Caco-2 (cell line): ENCODE results near the gene CLMP. TPM values are rescaled to one million over a fixed set of nuclear protein-coding genes. Genes with fewer than 3 reads are reported as not detected.
"Not testable (repeated sequence)": the region's sequence is repeated elsewhere in the genome, so short reads cannot be mapped to it uniquely, and the experiment has no call there.

Experiments used
- BruUV-seq: library from RNA; stranded (reverse); fragments of 400-500 nt; replicated peaks from 2 replicates; lab custom pipeline; 2021; lab: Mats Ljungman, UMichigan
- CTCF ChIA-PET: fragments of 300-600 bp; sonication (Branson Sonifier 250); formaldehyde crosslinking; loops from one replicate; lab custom pipeline; 2022; ENCODE audit warnings: antibody characterized with exemption; lab: Charles Lee
- POLR2A ChIA-PET: fragments of 300-600 bp; sonication (Branson Sonifier 250); formaldehyde crosslinking; loops from one replicate; lab custom pipeline; 2022; ENCODE audit warnings: antibody characterized with exemption; lab: Charles Lee
- DNase-seq, 2 experiments: peaks; one replicate each; pipeline versions ENCODE4 v3.0.0 to v3.0.0-alpha.2; 2020 to 2022
- H3K27me3 ChIP-seq: replicated peaks from 2 replicates; pipeline ENCODE4 v1.6.0; 2011; ENCODE audit warnings: low read length; ENCODE audit not compliant: control insufficient read depth, insufficient read depth
- H3K36me3 ChIP-seq: 2 replicates; pipeline ENCODE4 v1.5.1; 2011; ENCODE audit warnings: low read length; ENCODE audit not compliant: control insufficient read depth, insufficient read depth
- H3K4me1 ChIP-seq: fragments of 250-450 bp; sonication (Bioruptor Pico); 2 replicates; pipeline ENCODE4 v1.5.1; 2020; ENCODE audit warnings: mild to moderate bottlenecking
- H3K4me3 ChIP-seq: 2 replicates; pipeline ENCODE4 v1.5.1; 2011; ENCODE audit warnings: low read depth, mild to moderate bottlenecking, control low read depth, low read length
- H3K9me3 ChIP-seq: fragments of 250-450 bp; sonication (Bioruptor Pico); 2 replicates; pipeline ENCODE4 v1.5.1; 2020; ENCODE audit warnings: mild to moderate bottlenecking, moderate library complexity
- H3K27ac Mint-ChIP-seq: one replicate; pipeline ENCODE4 v1.8.0; 2022; ENCODE audit warnings: mixed read lengths; ENCODE audit not compliant: unreplicated experiment
- H3K27me3 Mint-ChIP-seq: one replicate; pipeline ENCODE4 v1.8.0; 2022; ENCODE audit warnings: mixed read lengths; ENCODE audit not compliant: insufficient read depth, unreplicated experiment
- H3K36me3 Mint-ChIP-seq: one replicate; pipeline ENCODE4 v1.8.0; 2022; ENCODE audit warnings: mild to moderate bottlenecking, mixed read lengths; ENCODE audit not compliant: insufficient read depth, unreplicated experiment
- H3K4me1 Mint-ChIP-seq: one replicate; pipeline ENCODE4 v1.8.0; 2022; ENCODE audit warnings: low read depth, mixed read lengths; ENCODE audit not compliant: unreplicated experiment
- H3K4me3 Mint-ChIP-seq: one replicate; pipeline ENCODE4 v1.8.0; 2022; ENCODE audit warnings: mild to moderate bottlenecking, moderate library complexity, mixed read lengths; ENCODE audit not compliant: unreplicated experiment
- H3K9me3 Mint-ChIP-seq: one replicate; pipeline ENCODE4 v1.8.0; 2022; ENCODE audit warnings: mixed read lengths; ENCODE audit not compliant: unreplicated experiment
- intact Hi-C: fragments of 100-400 bp; cut with micrococcal nuclease; formaldehyde crosslinking; loops from one replicate; pipeline ENCODE4 v1.10.0; 2022; ENCODE audit not compliant: unreplicated experiment
- total RNA-seq: library from RNA; stranded (reverse); gene quantifications from 2 replicates; pipeline ENCODE4 v1.2.3, GENCODE V29; 2022
- TF ChIP-seq, protein P1 (sequence below), 2 experiments: fragments of 200-600 bp in 1 of 2; IDR thresholded peaks; 1 replicate in 1 of 2; 2 replicates in 1 of 2; pipeline versions ENCODE4 v1.5.1 to v1.8.0; 2011 to 2022; ENCODE audit warnings: antibody characterized with exemption in 1 of 2, control low read depth in 1 of 2, inconsistent platforms in 1 of 2, low read depth in 1 of 2, low read length in 1 of 2, mild to moderate bottlenecking in 1 of 2, moderate library complexity in 1 of 2; ENCODE audit not compliant: insufficient read depth in 1 of 2, severe bottlenecking in 1 of 2, unreplicated experiment in 1 of 2

The CLMP gene
- total RNA-seq, 1 experiment from 2014 or later, result 58.9 TPM

DNA sequence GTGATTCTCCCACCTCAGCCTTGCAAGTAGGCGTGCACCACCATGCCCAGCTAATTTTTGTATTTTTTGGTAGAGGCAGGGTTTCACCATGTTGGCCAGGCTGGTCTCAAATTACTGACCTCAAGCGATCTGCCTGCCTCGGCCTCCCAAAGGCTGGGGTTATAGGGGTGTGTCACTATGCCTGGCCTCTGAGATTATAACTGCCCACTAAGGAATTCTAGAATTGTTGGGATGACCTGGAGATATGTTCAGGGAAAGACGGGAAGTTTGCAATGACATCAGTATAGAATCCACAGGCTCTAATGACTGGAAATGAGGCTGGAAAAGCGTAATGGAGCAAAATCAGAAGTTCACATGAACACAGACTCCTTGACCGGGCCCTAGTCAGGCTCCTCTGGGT, 62.2 kb downstream of the CLMP start:
- H3K4me3 Mint-ChIP-seq, result no peak overlapping the region
- CTCF ChIA-PET, result no interaction called here

DNA sequence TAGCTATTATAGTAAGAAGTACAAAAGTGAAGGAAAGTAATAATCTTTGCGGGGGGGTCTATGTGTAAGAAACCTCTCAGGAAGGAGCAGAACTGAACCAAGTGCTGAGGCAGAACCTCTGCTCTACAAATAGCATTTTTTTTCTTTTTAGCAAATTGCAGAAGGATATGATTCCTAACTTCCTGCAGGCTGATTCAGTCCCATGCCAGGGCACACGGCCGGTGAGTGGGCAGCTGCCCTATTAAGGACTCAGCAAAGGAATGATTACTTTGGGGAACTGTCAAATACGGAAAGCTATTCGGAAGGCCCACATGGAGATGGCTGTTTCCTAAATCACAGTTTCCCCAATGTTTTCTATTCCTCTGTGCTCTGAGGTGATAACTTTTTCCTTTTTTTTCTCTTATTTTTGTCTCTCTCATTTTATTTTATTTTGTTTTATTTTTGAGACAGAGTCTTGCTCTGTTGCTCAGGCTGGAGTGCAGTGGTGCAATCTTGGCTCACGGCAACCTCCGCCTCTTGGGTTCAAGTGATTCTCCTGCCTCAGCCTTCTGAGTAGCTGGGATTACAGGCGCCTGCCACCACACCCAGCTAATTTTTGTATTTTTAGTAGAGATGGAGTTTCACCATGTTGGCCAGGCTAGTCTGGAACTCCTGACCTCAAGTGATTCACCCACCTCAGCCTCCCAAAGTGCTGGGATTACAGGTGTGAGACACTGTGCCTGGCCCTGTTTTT, 62.8 kb downstream of the CLMP start:
- DNase-seq, H3K4me3 Mint-ChIP-seq, H3K36me3 ChIP-seq, POLR2A ChIA-PET, H3K4me1 ChIP-seq, CTCF ChIA-PET, H3K4me3 ChIP-seq, H3K27me3 Mint-ChIP-seq, BruUV-seq, H3K9me3 Mint-ChIP-seq, intact Hi-C loops, H3K9me3 ChIP-seq, H3K36me3 Mint-ChIP-seq, H3K27ac Mint-ChIP-seq, H3K27me3 ChIP-seq, H3K4me1 Mint-ChIP-seq: not testable (repeated sequence)

More for the DNA sequence above, 62.2 kb downstream of the CLMP start:
- intact Hi-C loops, result no loop called here
- H3K4me1 Mint-ChIP-seq, result no peaks in the 10 kb centered on the region
- no TSS peak for BruUV-seq
- H3K36me3 Mint-ChIP-seq, result no peaks in the 10 kb centered on the region
- H3K4me1 ChIP-seq, result no peaks in the 10 kb centered on the region
- no peaks in the 10 kb centered on the region for H3K9me3 ChIP-seq
- H3K27me3 ChIP-seq, result no peaks in the 10 kb centered on the region
- TF ChIP-seq, protein P1, sequence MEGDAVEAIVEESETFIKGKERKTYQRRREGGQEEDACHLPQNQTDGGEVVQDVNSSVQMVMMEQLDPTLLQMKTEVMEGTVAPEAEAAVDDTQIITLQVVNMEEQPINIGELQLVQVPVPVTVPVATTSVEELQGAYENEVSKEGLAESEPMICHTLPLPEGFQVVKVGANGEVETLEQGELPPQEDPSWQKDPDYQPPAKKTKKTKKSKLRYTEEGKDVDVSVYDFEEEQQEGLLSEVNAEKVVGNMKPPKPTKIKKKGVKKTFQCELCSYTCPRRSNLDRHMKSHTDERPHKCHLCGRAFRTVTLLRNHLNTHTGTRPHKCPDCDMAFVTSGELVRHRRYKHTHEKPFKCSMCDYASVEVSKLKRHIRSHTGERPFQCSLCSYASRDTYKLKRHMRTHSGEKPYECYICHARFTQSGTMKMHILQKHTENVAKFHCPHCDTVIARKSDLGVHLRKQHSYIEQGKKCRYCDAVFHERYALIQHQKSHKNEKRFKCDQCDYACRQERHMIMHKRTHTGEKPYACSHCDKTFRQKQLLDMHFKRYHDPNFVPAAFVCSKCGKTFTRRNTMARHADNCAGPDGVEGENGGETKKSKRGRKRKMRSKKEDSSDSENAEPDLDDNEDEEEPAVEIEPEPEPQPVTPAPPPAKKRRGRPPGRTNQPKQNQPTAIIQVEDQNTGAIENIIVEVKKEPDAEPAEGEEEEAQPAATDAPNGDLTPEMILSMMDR (IDR thresholded peaks at IDR 0.05; ENCODE audit: insufficient read depth in 1 of 2, low read depth in 1 of 2, low read length in 1 of 2, severe bottlenecking in 1 of 2, unreplicated experiment in 1 of 2), result no peak
- H3K36me3 ChIP-seq, result no peaks in the 10 kb centered on the region
- POLR2A ChIA-PET, result no interaction called here
- no peaks in the 10 kb centered on the region for H3K27me3 Mint-ChIP-seq
- no peak overlapping the region for H3K4me3 ChIP-seq
- no peaks in the 10 kb centered on the region for H3K9me3 Mint-ChIP-seq
- no peak overlapping the region for H3K27ac Mint-ChIP-seq
- no peak for DNase-seq

DNA sequence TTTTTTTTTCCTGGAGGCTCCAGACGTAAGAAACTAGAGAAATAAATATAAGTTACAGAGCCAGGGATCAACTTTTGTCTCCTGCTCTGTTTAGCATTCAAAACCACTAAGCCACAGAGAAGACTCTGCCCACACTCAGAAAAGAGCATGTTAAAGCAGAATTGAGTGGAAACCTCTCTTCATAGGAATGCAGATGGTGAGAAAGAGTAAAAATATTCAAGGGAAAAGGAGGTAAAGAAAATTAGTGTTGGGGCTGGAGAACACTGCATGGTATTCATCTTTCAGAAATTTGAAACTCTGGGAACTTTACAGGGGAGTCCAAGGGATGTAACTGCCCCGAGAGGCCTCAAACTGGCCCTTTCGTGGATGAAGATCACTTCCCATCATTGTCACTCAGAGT, 65.1 kb downstream of the CLMP start:
- Mint-ChIP-seq H3K36me3 (no peaks in the 10 kb centered on the region), H3K9me3 (no peaks in the 10 kb centered on the region), H3K4me3 (no peak overlapping the region), H3K27me3 (no peaks in the 10 kb centered on the region), H3K27ac (no peak overlapping the region), H3K4me1 (no peaks in the 10 kb centered on the region)
- H3K27me3 ChIP-seq, result no peaks in the 10 kb centered on the region
- H3K36me3 ChIP-seq, result no peaks in the 10 kb centered on the region
- no peak for DNase-seq
- no peaks in the 10 kb centered on the region for H3K9me3 ChIP-seq
- ChIA-PET CTCF (interaction anchor here (0.6 kb wide), 1 partner anchor 38 kb away, joined by 3 read pairs; no protein-coding TSS in a partner anchor), POLR2A (interaction anchor here (0.7 kb wide), 1 partner anchor 15 kb away, joined by 4 read pairs; no protein-coding TSS in a partner anchor)
- no peak overlapping the region for H3K4me3 ChIP-seq
- BruUV-seq, result no TSS peak
- intact Hi-C loops, result no loop called here
- TF ChIP-seq, protein P1 (IDR thresholded peaks at IDR 0.05; ENCODE audit: insufficient read depth in 1 of 2, low read depth in 1 of 2, low read length in 1 of 2, severe bottlenecking in 1 of 2, unreplicated experiment in 1 of 2), result no peak
- no peaks in the 10 kb centered on the region for H3K4me1 ChIP-seq
